ENCODE results near the gene THOP1.

GRCh38 chr19:2790557-2791271 is 5.4 kb downstream of the THOP1 start:
- no peak for TF ChIP-seq CTCF (conservative IDR thresholded peaks at IDR 0.05)
- TF ChIP-seq EZH2 (IDR thresholded peaks at IDR 0.05; ENCODE audit: low read depth) = no peak

All from PC-9 (cell line).